Breast epithelium (tissue), 4 donors: Measurements from ENCODE around the gene F12. TPM values are rescaled to one million over a fixed set of nuclear protein-coding genes. Genes with fewer than 3 reads are reported as not detected.

Source experiments
- DNase-seq, 2 donors: peaks; one replicate each; pipeline ENCODE4 v3.0.0-alpha.2; 2019; ENCODE audit warnings: low spot score in 2 of 2
- H3K27ac ChIP-seq, 2 donors: fragments of 200-600 bp; sonication (generic) in 1 of 2; one replicate each; pipeline ENCODE4 v1.5.1; 2016 to 2019; ENCODE audit warnings: mild to moderate bottlenecking in 1 of 2
- H3K27me3 ChIP-seq, 2 donors: fragments of 200-600 bp; sonication (generic) in 1 of 2; one replicate each; pipeline versions ENCODE4 v1.5.1 to v1.6.0; 2017 to 2019; ENCODE audit warnings: control low read depth in 1 of 2, mild to moderate bottlenecking in 1 of 2
- H3K36me3 ChIP-seq: fragments of 200-600 bp; one replicate; pipeline ENCODE4 v1.5.1; 2019
- H3K4me1 ChIP-seq, 2 donors: fragments of 200-600 bp; sonication (generic); one replicate each; pipeline ENCODE4 v1.5.1; 2016 to 2019; ENCODE audit warnings: control low read depth in 1 of 2
- H3K4me3 ChIP-seq, 3 donors: fragments of 200-600 bp; sonication (generic); 1 replicate in 2 of 3; 2 replicates in 1 of 3; pipeline ENCODE4 v1.5.1; 2016 to 2019; ENCODE audit warnings: mild to moderate bottlenecking in 3 of 3, moderate library complexity in 2 of 3
- H3K9me3 ChIP-seq, 2 donors: fragments of 200-600 bp; sonication (generic) in 1 of 2; one replicate each; pipeline ENCODE4 v1.5.1; 2016 to 2019; ENCODE audit warnings: control low read depth in 1 of 2
- POLR2A ChIP-seq: fragments of 450-650 bp; IDR thresholded peaks from one replicate; pipeline ENCODE4 v1.6.1; 2016; ENCODE audit warnings: antibody characterized with exemption, mild to moderate bottlenecking, moderate library complexity
- POLR2AphosphoS5 ChIP-seq, 3 donors: sonication (generic); formaldehyde crosslinking; IDR thresholded peaks; one replicate each; pipeline ENCODE4 v1.6.1; 2017; ENCODE audit warnings: antibody characterized with exemption in 3 of 3
- intact Hi-C: fragments of 100-400 bp; cut with DNase I; formaldehyde crosslinking; loops from one replicate; pipeline ENCODE4 v1.15.1; 2023; ENCODE audit warnings: low total_unique reads
- total RNA-seq, 3 donors: library from RNA; depleted of rRNA; stranded (reverse); fragments of >200 nt; gene quantifications; one replicate each; pipeline ENCODE4 v1.1.0, GENCODE V29; 2016
- TF ChIP-seq, protein P1 (sequence below), 3 donors: fragments of 450-650 bp; IDR thresholded peaks; one replicate each; pipeline ENCODE4 v1.5.1; 2016 to 2017; ENCODE audit warnings: antibody characterized with exemption in 3 of 3, mild to moderate bottlenecking in 3 of 3, moderate library complexity in 3 of 3

Gene F12
- total RNA-seq, 3 donors from 2014 or later = 0.64 to 2.9 (median 2.6) TPM

GRCh38 chr5:177427211-177427822, 18.0 kb upstream of the F12 start:
- Histone ChIP-seq H3K27ac (peak overlapping the region; percentile 91 to 92), H3K36me3 (no peaks in the 10 kb centered on the region), H3K4me1 (peaks cover 5 to 17% of the 10 kb centered on the region in 2 donors), H3K27me3 (no peaks in the 10 kb centered on the region), H3K4me3 (peak overlapping the region; percentile 77 to 88 (median 84)), H3K9me3 (no peaks in the 10 kb centered on the region)
- DNase-seq = peak in 1 of 2 donors; percentile 41
- intact Hi-C loops = no loop called here
- no peak for TF ChIP-seq POLR2A
- TF ChIP-seq POLR2AphosphoS5 (IDR thresholded peaks at IDR 0.05) = no peak
- TF ChIP-seq, protein P1, sequence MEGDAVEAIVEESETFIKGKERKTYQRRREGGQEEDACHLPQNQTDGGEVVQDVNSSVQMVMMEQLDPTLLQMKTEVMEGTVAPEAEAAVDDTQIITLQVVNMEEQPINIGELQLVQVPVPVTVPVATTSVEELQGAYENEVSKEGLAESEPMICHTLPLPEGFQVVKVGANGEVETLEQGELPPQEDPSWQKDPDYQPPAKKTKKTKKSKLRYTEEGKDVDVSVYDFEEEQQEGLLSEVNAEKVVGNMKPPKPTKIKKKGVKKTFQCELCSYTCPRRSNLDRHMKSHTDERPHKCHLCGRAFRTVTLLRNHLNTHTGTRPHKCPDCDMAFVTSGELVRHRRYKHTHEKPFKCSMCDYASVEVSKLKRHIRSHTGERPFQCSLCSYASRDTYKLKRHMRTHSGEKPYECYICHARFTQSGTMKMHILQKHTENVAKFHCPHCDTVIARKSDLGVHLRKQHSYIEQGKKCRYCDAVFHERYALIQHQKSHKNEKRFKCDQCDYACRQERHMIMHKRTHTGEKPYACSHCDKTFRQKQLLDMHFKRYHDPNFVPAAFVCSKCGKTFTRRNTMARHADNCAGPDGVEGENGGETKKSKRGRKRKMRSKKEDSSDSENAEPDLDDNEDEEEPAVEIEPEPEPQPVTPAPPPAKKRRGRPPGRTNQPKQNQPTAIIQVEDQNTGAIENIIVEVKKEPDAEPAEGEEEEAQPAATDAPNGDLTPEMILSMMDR (IDR thresholded peaks at IDR 0.05) = no peak

DNA sequence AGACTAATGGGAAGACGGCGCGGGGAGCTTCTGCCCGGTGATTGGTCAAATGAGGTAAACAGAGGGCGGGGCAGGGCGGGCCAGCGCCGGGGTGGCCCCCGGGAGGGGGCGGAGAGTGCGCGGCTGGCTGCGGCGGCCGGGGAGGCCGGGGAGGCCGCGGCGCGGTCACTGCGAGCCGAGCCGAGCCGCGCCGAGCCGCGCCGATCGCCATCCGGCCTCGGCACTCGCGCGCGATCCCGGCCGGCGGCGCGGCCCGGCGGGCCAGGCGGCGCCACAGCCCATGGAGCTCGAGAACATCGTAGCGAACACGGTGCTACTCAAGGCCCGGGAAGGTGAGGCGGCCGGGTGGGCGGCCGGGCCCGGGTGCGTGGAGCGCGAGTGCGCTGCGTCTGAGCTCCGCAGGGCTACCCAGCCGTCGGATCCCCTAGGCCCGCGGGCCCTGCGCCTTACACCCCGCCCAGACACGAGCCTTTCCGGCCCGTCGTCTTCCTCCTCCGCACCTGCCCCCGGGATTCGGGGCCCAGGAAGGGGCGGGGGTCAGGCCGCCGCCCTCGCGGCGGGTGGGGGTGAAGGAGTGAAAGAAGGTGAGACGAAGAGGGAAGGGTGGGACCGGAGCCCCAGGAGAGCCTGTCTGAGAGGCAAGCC, 17.3 kb upstream of the F12 start, which contains the start of gene GRK6:
Gene GRK6 (plus strand): TSS at position 111 of the 645 bp plus-strand sequence. CDS start 170 bp downstream, at position 281.
- Histone ChIP-seq H3K27me3 (no peaks in the 10 kb centered on the region), H3K4me1 (peaks cover 5 to 17% of the 10 kb centered on the region in 2 donors), H3K4me3 (peak within 1 kb of the TSS; percentile 77 to 88 (median 84)), H3K27ac (peak within 1 kb of the TSS; percentile 91 to 96), H3K9me3 (no peaks in the 10 kb centered on the region), H3K36me3 (no peaks in the 10 kb centered on the region)
- no peak for TF ChIP-seq POLR2A
- TF ChIP-seq POLR2AphosphoS5 (IDR thresholded peaks at IDR 0.05) = peak in 2 of 3 donors; percentile 14 to 25
- peak in 1 of 2 donors; percentile 68 for DNase-seq
- intact Hi-C loops = loop anchor here (1.0 kb wide), 1 partner anchor 29 kb away; no protein-coding TSS in a partner anchor

DNA sequence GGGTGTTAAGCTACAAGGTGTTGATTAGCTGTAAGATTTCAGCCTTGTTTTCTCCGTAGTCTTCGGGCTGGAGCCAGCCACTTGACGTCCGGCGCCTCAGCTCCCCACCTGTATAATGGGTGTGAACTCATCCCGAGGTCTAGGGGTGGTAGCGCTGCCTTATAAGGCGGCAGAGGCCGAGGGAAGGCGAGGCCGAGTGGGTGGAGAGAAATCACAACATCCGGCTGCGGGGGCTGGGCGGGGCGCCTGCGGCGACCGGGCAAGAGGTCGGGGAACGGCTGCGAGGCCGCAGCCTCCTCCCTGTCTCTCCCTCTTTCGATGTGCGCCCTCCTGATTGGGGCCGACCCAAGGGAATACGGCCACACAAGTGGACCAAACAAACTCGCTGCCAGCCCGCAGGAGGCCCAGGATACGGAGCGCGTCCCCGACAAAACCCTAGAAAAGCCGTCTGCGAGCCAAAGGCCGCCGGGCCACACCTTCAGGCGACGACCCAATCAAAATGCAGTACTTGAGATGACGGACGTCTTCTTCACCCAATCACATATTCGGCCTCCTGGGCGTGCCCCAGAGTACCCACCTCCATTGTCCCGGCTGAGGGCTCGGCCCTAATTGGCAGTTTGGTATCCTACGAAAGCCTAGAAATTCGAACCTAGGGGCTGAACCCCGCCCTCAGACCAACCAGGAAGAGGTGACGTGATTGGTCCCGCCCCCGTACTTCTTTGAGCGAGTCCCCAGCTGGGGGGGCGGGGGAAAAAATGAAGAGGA, 16.6 kb upstream of the F12 start:
- H3K27me3 ChIP-seq = no peaks in the 10 kb centered on the region
- intact Hi-C loops = loop anchor here (1.0 kb wide), 1 partner anchor 29 kb away; no protein-coding TSS in a partner anchor
- H3K4me3 ChIP-seq = peak overlapping the region; percentile 50 to 88 (median 70)
- TF ChIP-seq, protein P1 (IDR thresholded peaks at IDR 0.05) = peak in 1 of 3 donors; percentile 6
- peak; percentile 56 for TF ChIP-seq POLR2A
- peak; percentile 84 to 95 (median 94) for TF ChIP-seq POLR2AphosphoS5 (IDR thresholded peaks at IDR 0.05)
- no peaks in the 10 kb centered on the region for H3K9me3 ChIP-seq
- H3K4me1 ChIP-seq = peaks cover 5 to 17% of the 10 kb centered on the region in 2 donors
- peak overlapping the region; percentile 89 to 96 for H3K27ac ChIP-seq
- H3K36me3 ChIP-seq = no peaks in the 10 kb centered on the region
- peak; percentile 99 to 100 for DNase-seq

GRCh38 chr5:177425196-177425800, 15.9 kb upstream of the F12 start:
- peak overlapping the region; percentile 50 to 88 (median 70) for H3K4me3 ChIP-seq
- no peaks in the 10 kb centered on the region for H3K9me3 ChIP-seq
- H3K36me3 ChIP-seq = no peaks in the 10 kb centered on the region
- peaks cover 5 to 12% of the 10 kb centered on the region in 2 donors for H3K4me1 ChIP-seq
- H3K27me3 ChIP-seq = no peaks in the 10 kb centered on the region
- no peak for TF ChIP-seq POLR2A
- no peak for TF ChIP-seq POLR2AphosphoS5 (IDR thresholded peaks at IDR 0.05)
- TF ChIP-seq, protein P1 (IDR thresholded peaks at IDR 0.05) = peak in 1 of 3 donors; percentile 2
- H3K27ac ChIP-seq = peak overlapping the region; percentile 89 to 96
- no peak for DNase-seq
- intact Hi-C loops = no loop called here

- no peaks in the 10 kb centered on the region for H3K9me3 ChIP-seq
- H3K4me3 ChIP-seq = no peak overlapping the region
- H3K36me3 ChIP-seq = no peaks in the 10 kb centered on the region
- no peak overlapping the region for H3K27ac ChIP-seq
- DNase-seq = no peak
- TF ChIP-seq POLR2A (no peak), POLR2AphosphoS5 (IDR thresholded peaks at IDR 0.05) (no peak)
- TF ChIP-seq, protein P1 (IDR thresholded peaks at IDR 0.05) = no peak
- intact Hi-C loops = no loop called here
- H3K27me3 ChIP-seq = no peaks in the 10 kb centered on the region
- peaks cover 5 to 12% of the 10 kb centered on the region in 2 donors for H3K4me1 ChIP-seq
Observed at GRCh38 chr5:177423671-177424070, 14.3 kb upstream of the F12 start.
